HG03460 (cell line): ENCODE measurements around the gene ERG.

Source experiments
- ATAC-seq: cut with Tn5 transposase; IDR thresholded peaks from one replicate; pipeline ENCODE4 v1.9.1; 2021; ENCODE audit not compliant: unreplicated experiment

Gene ERG, protein sequence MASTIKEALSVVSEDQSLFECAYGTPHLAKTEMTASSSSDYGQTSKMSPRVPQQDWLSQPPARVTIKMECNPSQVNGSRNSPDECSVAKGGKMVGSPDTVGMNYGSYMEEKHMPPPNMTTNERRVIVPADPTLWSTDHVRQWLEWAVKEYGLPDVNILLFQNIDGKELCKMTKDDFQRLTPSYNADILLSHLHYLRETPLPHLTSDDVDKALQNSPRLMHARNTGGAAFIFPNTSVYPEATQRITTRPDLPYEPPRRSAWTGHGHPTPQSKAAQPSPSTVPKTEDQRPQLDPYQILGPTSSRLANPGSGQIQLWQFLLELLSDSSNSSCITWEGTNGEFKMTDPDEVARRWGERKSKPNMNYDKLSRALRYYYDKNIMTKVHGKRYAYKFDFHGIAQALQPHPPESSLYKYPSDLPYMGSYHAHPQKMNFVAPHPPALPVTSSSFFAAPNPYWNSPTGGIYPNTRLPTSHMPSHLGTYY

GRCh38 chr21:38498057-38498833, at the start of gene ERG:
ERG (minus strand) TSS chr21:38498477; CDS start chr21:38498380, 97 bp downstream.
- no peak for ATAC-seq

GRCh38 chr21:38544661-38545060, 46.4 kb upstream of the ERG start:
- ATAC-seq: no peak

GRCh38 chr21:38542263-38542662, 44.0 kb upstream of the ERG start:
- ATAC-seq: no peak

DNA sequence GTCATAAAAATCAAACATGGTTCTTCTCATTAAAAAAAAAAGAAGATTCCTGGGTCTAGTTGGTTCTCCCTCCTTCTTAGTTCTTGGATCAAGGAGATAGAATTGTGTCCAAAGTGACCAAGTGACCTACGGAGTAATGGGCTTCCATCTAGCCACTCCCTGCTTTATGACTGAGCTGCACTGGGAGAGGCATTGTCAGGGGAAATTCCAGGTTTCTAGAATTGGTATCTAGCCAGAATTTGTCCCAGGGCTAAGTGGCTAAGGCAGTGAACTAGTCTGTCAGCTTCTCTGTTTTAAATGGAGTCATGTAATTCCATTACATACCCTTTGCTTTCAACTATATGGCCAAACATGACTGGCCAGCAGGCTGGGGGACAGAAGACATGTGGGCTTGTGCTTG, 40.1 kb upstream of the ERG start:
- no peak for ATAC-seq

DNA sequence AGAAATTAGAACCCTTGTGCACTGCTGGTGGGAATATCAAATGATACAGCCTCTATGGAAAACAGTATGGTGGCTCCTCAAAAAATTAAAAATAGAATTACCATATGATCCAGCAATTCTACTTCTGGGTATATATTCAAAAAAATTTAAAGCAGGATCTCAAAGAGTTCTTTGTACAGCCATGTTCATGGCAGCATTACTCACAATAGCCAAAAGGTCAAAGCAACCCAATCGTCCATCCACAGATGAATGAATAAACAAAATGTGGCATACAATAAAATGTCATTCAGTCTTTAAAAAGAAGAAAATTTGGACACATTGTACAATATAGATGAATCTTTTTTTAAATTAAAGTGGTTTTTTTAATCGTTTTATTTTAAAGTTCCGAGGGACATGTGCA, 36.3 kb upstream of the ERG start:
- ATAC-seq: no peak

DNA sequence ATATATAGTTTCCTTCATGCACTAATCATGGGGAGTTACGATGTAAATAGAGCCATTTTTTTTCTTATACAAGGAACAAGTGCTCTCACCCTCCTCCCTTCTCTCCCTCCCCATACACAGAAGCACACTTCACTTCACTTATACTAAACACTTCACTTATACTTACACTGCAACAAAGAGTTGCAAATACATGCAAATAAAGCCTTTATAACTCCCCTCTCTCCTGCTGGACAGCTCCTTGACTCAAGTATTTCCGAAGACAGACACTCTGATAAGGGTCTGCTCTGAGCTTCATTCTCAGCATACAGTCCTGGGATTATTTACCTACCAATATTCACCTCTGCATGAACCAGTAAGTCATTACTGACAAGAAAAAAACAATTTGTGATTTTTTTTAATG, 35.6 kb upstream of the ERG start:
- ATAC-seq: no peak

- ATAC-seq: no peak
Observed at GRCh38 chr21:38531591-38531990, 33.3 kb upstream of the ERG start.

- no peak for ATAC-seq
Observed at GRCh38 chr21:38531039-38531541, 32.8 kb upstream of the ERG start.

DNA sequence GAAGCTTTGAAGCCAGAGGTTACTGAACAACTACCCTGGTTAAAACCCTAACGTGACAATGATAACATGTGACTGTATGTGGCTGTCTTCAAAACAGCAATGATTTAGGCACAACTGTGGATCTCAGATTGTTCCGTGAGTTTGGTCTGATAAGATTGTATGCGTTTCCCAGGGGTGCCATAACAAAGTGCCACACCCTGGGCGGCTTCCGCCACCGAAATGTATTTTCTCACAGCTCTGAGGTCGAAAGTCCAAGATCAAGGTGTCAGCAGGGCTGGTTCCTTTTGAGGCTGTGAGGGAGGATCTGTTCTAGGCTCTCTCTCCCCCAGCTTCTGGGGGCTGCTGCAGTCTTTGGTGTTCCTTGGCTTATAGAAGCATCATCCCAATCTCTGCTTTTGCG, 29.5 kb upstream of the ERG start:
- no peak for ATAC-seq

GRCh38 chr21:38525454-38525853, 27.2 kb upstream of the ERG start:
- ATAC-seq: no peak

GRCh38 chr21:38524168-38525153, 26.2 kb upstream of the ERG start:
- no peak for ATAC-seq

- no peak for ATAC-seq
Observed at GRCh38 chr21:38520511-38520910, 22.2 kb upstream of the ERG start.

- no peak for ATAC-seq
Observed at GRCh38 chr21:38511662-38512243, 13.5 kb upstream of the ERG start.

- no peak for ATAC-seq
Observed at GRCh38 chr21:38511198-38511597, 12.9 kb upstream of the ERG start.

DNA sequence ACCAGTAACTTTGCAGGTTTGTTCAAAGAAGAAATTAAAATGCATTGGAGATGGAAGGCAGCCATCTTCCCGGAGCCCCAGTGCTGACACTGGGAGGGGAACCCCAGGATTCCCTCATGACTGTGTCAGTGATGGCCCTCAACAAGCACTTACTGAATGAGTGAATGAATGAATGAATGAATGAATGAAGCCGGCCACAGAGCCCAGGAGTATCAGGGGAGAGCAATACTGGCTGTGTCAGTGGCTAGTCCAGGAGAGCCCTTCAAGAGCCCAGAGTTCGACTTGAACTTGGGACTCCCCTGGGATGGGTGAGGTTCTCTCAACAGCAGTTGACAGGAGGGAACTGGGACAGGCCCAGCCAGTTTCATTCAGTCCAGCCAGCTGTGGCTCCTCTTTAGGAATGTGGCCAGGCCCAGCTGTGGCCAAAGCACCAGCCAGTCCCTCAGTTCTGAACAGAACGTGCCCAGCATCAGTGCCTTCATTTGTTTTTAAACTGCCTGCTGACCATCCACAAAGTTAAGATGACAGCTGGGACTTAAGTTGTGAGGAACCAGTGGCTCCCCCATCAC, 9.2 kb upstream of the ERG start:
- no peak for ATAC-seq

DNA sequence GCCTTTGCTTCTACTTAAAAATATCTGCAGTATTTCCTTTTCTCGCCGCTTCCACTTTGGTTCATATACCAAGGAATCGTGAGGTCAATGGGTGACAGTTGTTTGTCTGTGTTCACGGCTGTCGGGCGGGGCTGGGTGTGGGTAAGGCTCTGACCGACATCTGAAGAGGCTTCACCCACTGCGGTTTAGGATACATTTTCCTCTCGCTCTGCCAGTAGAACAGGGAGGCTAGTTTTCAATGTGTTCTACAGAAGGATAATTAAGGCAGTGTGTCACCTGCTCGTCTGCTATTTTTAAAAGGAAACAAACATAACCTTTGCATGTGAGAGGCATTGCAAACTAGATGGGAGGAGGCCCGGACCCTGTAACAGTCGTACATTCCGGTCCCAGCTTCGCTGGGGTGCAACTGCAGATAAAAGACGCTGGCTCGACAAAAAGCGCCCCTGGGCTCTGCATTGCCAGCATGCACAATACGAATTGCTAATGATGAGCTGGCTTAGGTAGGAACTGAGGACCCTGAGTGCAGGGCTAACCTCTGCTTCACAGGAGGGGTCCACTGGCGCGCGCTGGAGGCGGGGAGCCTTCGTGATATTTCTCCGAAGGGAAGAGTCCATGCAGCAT, 8.5 kb upstream of the ERG start:
- ATAC-seq: no peak

- ATAC-seq: no peak
Observed at GRCh38 chr21:38505654-38506523, 7.6 kb upstream of the ERG start.

DNA sequence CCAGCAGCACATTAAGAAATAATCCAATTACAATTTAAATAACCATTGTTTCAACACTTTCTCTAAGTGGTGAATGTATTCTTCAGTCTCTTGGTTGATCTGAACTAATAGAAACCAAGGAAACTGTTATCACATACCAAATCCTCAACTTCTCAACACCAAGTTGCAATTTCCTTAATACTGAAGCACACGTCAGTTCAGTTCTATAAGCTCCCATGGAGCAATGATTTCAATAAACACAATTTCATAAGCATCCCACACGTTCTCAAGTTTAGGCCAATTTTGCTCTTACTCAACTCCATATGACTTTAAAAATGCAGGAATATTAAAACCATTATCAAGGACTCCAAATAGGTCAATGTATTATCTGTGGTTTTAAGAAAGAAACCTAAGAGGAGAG, 5.8 kb upstream of the ERG start:
- ATAC-seq: no peak

DNA sequence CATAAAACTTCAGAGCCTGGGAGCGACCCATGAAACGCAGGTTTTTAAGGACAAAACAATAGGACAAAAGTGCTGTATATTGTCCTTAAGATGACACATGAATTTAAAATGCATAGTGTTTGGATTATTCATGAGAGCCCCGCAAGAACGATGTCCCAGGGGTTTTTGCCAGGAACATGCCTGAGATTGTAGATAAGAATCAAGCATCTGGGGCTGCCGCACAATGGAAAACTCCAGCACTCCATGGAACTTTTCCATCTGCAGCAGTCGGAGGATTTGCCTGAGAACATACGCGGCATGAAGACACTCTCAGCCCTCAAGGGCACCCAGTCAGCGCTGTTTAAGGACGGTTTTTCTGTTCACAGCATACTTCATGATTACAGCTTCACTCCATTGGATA, 5.3 kb upstream of the ERG start:
- no peak for ATAC-seq
